Parathyroid adenoma (tissue), 2 donors: Measurements from ENCODE around the gene NDUFAF7.
A peak's percentile ranks its signal among the peaks of the same experiment; 100 is the strongest.

Source experiments
- H2AFZ ChIP-seq: fragments of 300-600 bp; sonication (generic); one replicate; pipeline ENCODE4 v1.7.0; 2017; ENCODE audit warnings: antibody characterized with exemption, mild to moderate bottlenecking
- H3K27ac ChIP-seq: fragments of 300-600 bp; sonication (generic); one replicate; pipeline ENCODE4 v1.7.0; 2017
- H3K27me3 ChIP-seq: fragments of 300-600 bp; sonication (generic); one replicate; pipeline ENCODE4 v1.7.0; 2017; ENCODE audit warnings: low read length; ENCODE audit not compliant: control insufficient read depth, insufficient read depth
- H3K36me3 ChIP-seq: fragments of 300-600 bp; sonication (generic); one replicate; pipeline ENCODE4 v1.7.0; 2017; ENCODE audit warnings: low read length; ENCODE audit not compliant: control insufficient read depth, insufficient read depth
- H3K4me1 ChIP-seq: fragments of 300-600 bp; sonication (generic); one replicate; pipeline ENCODE4 v1.7.0; 2017; ENCODE audit warnings: control low read depth
- H3K4me2 ChIP-seq: fragments of 300-600 bp; sonication (generic); one replicate; pipeline ENCODE4 v1.7.0; 2017; ENCODE audit warnings: low read length
- H3K4me3 ChIP-seq: fragments of 300-600 bp; sonication (generic); one replicate; pipeline ENCODE4 v1.7.0; 2017; ENCODE audit warnings: low read depth, low read length
- H3K79me2 ChIP-seq: fragments of 300-600 bp; sonication (generic); one replicate; pipeline ENCODE4 v1.7.0; 2017; ENCODE audit warnings: control low read depth
- H3K9ac ChIP-seq: fragments of 300-600 bp; sonication (generic); one replicate; pipeline ENCODE4 v1.7.0; 2017; ENCODE audit warnings: mild to moderate bottlenecking
- H3K9me3 ChIP-seq: fragments of 300-600 bp; sonication (generic); one replicate; pipeline ENCODE4 v1.7.0; 2017; ENCODE audit warnings: low read length; ENCODE audit not compliant: control insufficient read depth
- CTCF ChIP-seq: fragments of 300-600 bp; sonication (generic); IDR thresholded peaks from one replicate; pipeline ENCODE4 v1.7.0; 2017; ENCODE audit warnings: antibody characterized with exemption, mild to moderate bottlenecking
- donor health status: primary hyperparathyroidism.

NDUFAF7 gene, protein sequence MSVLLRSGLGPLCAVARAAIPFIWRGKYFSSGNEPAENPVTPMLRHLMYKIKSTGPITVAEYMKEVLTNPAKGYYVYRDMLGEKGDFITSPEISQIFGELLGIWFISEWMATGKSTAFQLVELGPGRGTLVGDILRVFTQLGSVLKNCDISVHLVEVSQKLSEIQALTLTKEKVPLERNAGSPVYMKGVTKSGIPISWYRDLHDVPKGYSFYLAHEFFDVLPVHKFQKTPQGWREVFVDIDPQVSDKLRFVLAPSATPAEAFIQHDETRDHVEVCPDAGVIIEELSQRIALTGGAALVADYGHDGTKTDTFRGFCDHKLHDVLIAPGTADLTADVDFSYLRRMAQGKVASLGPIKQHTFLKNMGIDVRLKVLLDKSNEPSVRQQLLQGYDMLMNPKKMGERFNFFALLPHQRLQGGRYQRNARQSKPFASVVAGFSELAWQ

DNA sequence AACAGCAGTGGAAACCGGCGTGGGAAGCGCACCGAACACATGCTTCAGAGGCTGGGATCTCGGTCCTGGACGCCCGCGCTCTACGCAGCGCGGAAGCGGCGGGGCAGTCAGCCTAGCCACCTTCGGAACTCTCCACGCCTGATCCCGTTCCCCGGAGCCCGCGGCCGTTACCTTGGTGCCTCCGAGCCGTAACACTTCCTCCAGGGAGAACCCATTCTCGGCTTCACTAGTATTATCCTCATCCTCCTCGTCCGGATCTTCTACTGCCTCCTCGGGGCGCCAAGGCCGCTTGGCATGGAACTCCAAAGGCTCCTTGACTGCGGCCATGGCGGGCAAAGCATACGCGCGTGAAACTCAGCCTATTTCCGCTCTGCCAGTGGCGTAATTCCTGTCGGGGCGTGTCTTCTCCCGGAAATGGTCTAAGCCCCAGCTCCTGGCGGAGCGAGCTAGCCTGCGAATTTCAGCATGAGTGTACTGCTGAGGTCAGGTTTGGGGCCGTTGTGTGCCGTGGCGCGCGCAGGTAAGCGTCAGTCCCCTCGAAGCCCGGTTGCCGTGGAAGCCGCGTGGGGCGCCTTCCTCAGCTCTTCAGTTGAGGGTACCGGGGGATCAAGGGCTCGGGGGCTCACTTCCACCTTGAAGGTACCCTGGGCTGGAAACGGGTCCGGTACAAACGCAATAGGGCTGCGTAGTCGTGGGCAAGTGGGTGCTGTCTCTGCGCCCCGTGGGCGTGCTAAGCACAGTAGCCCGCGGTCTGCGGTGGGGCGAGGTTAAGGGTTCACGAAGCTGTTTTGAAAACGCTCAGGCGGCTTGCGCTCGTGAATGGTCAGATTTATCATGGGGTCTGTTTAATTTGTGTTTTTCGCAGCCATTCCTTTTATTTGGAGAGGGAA lies at the start of gene NDUFAF7, which contains the start of gene CEBPZ:
Gene NDUFAF7 (plus strand): TSS at position 418 of the 890 bp plus-strand sequence. CDS start 48 bp downstream, at position 466.
Gene CEBPZ (minus strand): TSS at position 356 of the 890 bp plus-strand sequence. CDS start 29 bp downstream, at position 327.
- TF ChIP-seq CTCF = peak; percentile 4
- Histone ChIP-seq H3K4me1 (peaks cover 15% of the 10 kb centered on the region), H2AFZ (peak within 1 kb of the TSS; percentile 99), H3K27ac (peak within 1 kb of the TSS; percentile 90), H3K4me2 (peak within 1 kb of the TSS; percentile 91), H3K9ac (peak within 1 kb of the TSS; percentile 86), H3K4me3 (peak within 1 kb of the TSS; percentile 96), H3K36me3 (no peaks in the 10 kb centered on the region), H3K79me2 (peaks cover 43% of the 10 kb centered on the region), H3K27me3 (no peaks in the 10 kb centered on the region), H3K9me3 (no peaks in the 10 kb centered on the region)

GRCh38 chr2:37181726-37182684 lies 49.5 kb upstream of the NDUFAF7 start:
- Histone ChIP-seq H3K4me2 (peak overlapping the region; percentile 61), H3K79me2 (no peaks in the 10 kb centered on the region), H3K9me3 (no peaks in the 10 kb centered on the region), H3K36me3 (no peaks in the 10 kb centered on the region), H3K9ac (no peak overlapping the region), H3K27ac (no peak overlapping the region), H3K4me3 (no peak overlapping the region), H3K4me1 (peaks cover 5% of the 10 kb centered on the region), H3K27me3 (no peaks in the 10 kb centered on the region), H2AFZ (peak overlapping the region; percentile 1)
- TF ChIP-seq CTCF = no peak

GRCh38 chr2:37188570-37188969 lies 42.9 kb upstream of the NDUFAF7 start, which contains the start of gene SULT6B1:
Gene SULT6B1, minus strand, starts transcription at chr2:37188670. Its CDS starts 30 bp downstream, at chr2:37188640.
- Histone ChIP-seq H3K9ac (no peak within 1 kb of the TSS), H3K27me3 (no peaks in the 10 kb centered on the region), H3K36me3 (no peaks in the 10 kb centered on the region), H3K4me1 (no peaks in the 10 kb centered on the region), H3K4me2 (no peak within 1 kb of the TSS), H3K4me3 (no peak within 1 kb of the TSS), H3K9me3 (no peaks in the 10 kb centered on the region), H3K79me2 (no peaks in the 10 kb centered on the region), H3K27ac (no peak within 1 kb of the TSS), H2AFZ (no peak within 1 kb of the TSS)
- TF ChIP-seq CTCF = no peak

DNA sequence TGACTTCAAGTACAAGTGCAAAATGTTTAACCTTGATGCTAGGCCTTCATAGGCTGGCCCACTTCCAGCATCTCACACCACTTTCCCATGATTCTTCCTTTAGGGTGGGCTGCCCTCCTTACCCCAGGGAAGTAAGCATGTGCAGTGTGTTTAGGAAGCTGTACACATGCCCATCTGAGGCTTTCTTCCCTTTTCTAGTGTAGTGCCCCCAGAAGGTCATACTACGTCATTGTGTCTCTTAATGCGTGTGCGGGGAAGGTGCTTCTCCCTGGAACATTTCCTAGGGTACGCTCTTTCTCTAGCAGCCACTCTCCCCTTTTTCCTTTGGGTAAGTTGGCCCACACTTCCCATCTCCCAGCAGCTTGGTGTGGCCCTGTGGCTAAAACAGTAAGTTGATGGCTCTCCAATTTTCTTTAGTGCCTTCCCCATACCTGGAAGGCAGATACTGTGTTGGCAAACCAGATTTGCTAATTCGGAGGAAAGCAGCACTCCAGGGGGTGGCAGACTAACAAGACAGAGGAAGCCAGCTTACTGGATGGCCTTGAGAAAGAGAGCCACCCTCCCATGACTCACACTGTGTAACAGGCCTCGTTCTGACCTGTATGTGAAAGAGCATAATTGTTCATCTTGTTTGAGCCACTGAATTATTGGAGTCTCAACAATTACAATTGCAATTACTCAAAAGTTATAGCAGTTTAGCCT lies 41.9 kb upstream of the NDUFAF7 start:
- H3K27ac ChIP-seq = no peak overlapping the region
- no peak for TF ChIP-seq CTCF

More for the DNA sequence above, 41.9 kb upstream of the NDUFAF7 start:
- Histone ChIP-seq H3K9me3 (no peaks in the 10 kb centered on the region), H3K9ac (no peak overlapping the region), H3K36me3 (no peaks in the 10 kb centered on the region), H3K4me2 (no peak overlapping the region), H2AFZ (no peak overlapping the region), H3K27me3 (no peaks in the 10 kb centered on the region), H3K4me3 (no peak overlapping the region), H3K4me1 (no peaks in the 10 kb centered on the region), H3K79me2 (no peaks in the 10 kb centered on the region)
